Measurements from ENCODE around the gene RGPD8. TPM values are rescaled to one million over a fixed set of nuclear protein-coding genes. Genes with fewer than 3 reads are reported as not detected.

Gene RGPD8
- total RNA-seq, 1 experiment from 2014 or later, result 2.4 TPM

DNA sequence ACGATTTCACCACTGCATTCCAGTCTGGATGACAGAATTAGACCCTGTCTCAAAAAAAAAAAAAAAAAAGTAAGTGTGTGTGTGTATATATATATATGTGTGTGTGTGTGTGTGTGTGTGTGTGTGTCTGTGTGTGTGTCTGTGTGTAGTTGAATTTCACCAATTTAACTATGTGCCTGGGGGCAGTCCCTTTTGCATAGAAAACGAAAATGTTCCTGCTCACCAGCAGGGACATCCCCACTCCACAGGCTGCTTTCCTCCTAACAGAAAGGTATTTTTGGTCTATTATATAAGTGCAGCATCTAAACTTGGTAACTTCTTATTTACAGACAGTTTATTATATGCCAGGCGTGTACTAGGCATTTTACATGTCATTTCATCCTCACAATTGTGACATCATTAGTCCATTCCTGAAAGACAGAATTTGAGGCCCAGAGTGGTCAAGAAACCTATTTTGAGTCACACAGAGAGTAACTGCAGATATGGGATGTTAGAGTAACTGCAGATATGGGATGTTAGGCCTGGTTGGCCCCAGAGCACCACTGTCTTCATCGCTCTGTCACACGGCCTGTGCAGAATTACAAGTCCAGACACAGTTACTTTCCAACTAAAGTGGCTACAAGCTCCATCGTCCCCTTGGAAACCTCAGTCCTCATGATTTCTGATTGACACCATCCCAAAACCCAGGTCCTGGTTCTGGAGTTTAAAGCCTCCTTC is 39.3 kb upstream of the RGPD8 start:
- no TSS peak for BruUV-seq (replicated peaks)
- Mint-ChIP-seq H3K4me3 (ENCODE audit: low read depth, unreplicated experiment) (no peak overlapping the region), H3K27ac (ENCODE audit: unreplicated experiment) (no peak overlapping the region), H3K36me3 (ENCODE audit: insufficient read depth, unreplicated experiment) (peaks cover 4% of the 10 kb centered on the region), H3K27me3 (ENCODE audit: unreplicated experiment) (peaks cover 18% of the 10 kb centered on the region), H3K4me1 (ENCODE audit: low read depth, unreplicated experiment) (no peaks in the 10 kb centered on the region), H3K9me3 (ENCODE audit: low read depth, unreplicated experiment) (no peaks in the 10 kb centered on the region)
- no peak for DNase-seq
- TF ChIP-seq, protein P1, sequence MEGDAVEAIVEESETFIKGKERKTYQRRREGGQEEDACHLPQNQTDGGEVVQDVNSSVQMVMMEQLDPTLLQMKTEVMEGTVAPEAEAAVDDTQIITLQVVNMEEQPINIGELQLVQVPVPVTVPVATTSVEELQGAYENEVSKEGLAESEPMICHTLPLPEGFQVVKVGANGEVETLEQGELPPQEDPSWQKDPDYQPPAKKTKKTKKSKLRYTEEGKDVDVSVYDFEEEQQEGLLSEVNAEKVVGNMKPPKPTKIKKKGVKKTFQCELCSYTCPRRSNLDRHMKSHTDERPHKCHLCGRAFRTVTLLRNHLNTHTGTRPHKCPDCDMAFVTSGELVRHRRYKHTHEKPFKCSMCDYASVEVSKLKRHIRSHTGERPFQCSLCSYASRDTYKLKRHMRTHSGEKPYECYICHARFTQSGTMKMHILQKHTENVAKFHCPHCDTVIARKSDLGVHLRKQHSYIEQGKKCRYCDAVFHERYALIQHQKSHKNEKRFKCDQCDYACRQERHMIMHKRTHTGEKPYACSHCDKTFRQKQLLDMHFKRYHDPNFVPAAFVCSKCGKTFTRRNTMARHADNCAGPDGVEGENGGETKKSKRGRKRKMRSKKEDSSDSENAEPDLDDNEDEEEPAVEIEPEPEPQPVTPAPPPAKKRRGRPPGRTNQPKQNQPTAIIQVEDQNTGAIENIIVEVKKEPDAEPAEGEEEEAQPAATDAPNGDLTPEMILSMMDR (IDR thresholded peaks at IDR 0.05; ENCODE audit: unreplicated experiment), result no peak
- CTCF ChIA-PET, result interaction anchor here (0.6 to 0.7 kb wide), 2 partner anchors 292 to 1672 kb away, joined by 3 to 5 read pairs; partner anchors contain the start of gene CKAP2L
- intact Hi-C loops (cut with micrococcal nuclease; ENCODE audit: unreplicated experiment), result no loop called here

- no peak overlapping the region for H3K27ac Mint-ChIP-seq (ENCODE audit: unreplicated experiment)
- H3K4me3 Mint-ChIP-seq (ENCODE audit: low read depth, unreplicated experiment), result no peak overlapping the region
- intact Hi-C loops (cut with micrococcal nuclease; ENCODE audit: unreplicated experiment), result no loop called here
- H3K27me3 Mint-ChIP-seq (ENCODE audit: unreplicated experiment), result peaks cover 53% of the 10 kb centered on the region
- H3K36me3 Mint-ChIP-seq (ENCODE audit: insufficient read depth, unreplicated experiment), result no peaks in the 10 kb centered on the region
- no TSS peak for BruUV-seq (replicated peaks)
- no peak for DNase-seq
- H3K4me1 Mint-ChIP-seq (ENCODE audit: low read depth, unreplicated experiment), result no peaks in the 10 kb centered on the region
- H3K9me3 Mint-ChIP-seq (ENCODE audit: low read depth, unreplicated experiment), result no peaks in the 10 kb centered on the region
- TF ChIP-seq, protein P1 (IDR thresholded peaks at IDR 0.05; ENCODE audit: unreplicated experiment), result no peak
- CTCF ChIA-PET, result no interaction called here
Measured at GRCh38 chr2:112465382-112465781, 31.9 kb upstream of the RGPD8 start.

DNA sequence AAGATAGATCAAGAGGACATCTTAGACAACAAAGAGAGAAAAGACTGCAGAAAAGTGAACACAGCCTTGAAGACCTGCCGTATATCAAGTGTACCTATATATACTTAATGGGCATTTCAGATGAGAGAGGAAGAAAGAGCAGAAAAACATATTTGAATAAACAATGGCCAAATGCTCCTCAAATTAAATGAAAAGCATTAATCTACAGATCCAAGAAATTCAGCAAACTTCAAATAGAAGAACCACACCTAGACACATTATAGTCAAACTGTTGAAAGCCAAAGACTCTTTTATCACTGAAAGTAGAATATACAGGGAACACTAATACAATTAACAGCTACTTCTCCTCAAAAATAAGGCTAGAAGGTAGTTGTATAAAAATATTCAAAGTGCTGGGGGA is 29.8 kb upstream of the RGPD8 start:
- TF ChIP-seq, protein P1 (IDR thresholded peaks at IDR 0.05; ENCODE audit: unreplicated experiment), result no peak
- CTCF ChIA-PET, result no interaction called here
- intact Hi-C loops (cut with micrococcal nuclease; ENCODE audit: unreplicated experiment), result no loop called here
- peaks cover 56% of the 10 kb centered on the region for H3K27me3 Mint-ChIP-seq (ENCODE audit: unreplicated experiment)
- H3K27ac Mint-ChIP-seq (ENCODE audit: unreplicated experiment), result no peak overlapping the region
- no TSS peak for BruUV-seq (replicated peaks)
- no peaks in the 10 kb centered on the region for H3K4me1 Mint-ChIP-seq (ENCODE audit: low read depth, unreplicated experiment)
- no peak for DNase-seq
- no peaks in the 10 kb centered on the region for H3K9me3 Mint-ChIP-seq (ENCODE audit: low read depth, unreplicated experiment)
- H3K4me3 Mint-ChIP-seq (ENCODE audit: low read depth, unreplicated experiment), result no peak overlapping the region
- no peaks in the 10 kb centered on the region for H3K36me3 Mint-ChIP-seq (ENCODE audit: insufficient read depth, unreplicated experiment)

GRCh38 chr2:112462178-112462577 is 28.7 kb upstream of the RGPD8 start:
- DNase-seq, result no peak
- Mint-ChIP-seq H3K4me1 (ENCODE audit: low read depth, unreplicated experiment) (no peaks in the 10 kb centered on the region), H3K4me3 (ENCODE audit: low read depth, unreplicated experiment) (no peak overlapping the region), H3K27ac (ENCODE audit: unreplicated experiment) (no peak overlapping the region), H3K27me3 (ENCODE audit: unreplicated experiment) (peaks cover 56% of the 10 kb centered on the region), H3K36me3 (ENCODE audit: insufficient read depth, unreplicated experiment) (no peaks in the 10 kb centered on the region), H3K9me3 (ENCODE audit: low read depth, unreplicated experiment) (no peaks in the 10 kb centered on the region)
- BruUV-seq (replicated peaks), result no TSS peak
- TF ChIP-seq, protein P1 (IDR thresholded peaks at IDR 0.05; ENCODE audit: unreplicated experiment), result no peak
- intact Hi-C loops (cut with micrococcal nuclease; ENCODE audit: unreplicated experiment), result no loop called here
- CTCF ChIA-PET, result interaction anchor here (0.6 kb wide), 1 partner anchor 175 kb away, joined by 4 read pairs; no protein-coding TSS in a partner anchor
